HG03457 (cell line): ENCODE data around the gene IL1RAP.

ENCODE experiments used
- ATAC-seq: cut with Tn5 transposase; IDR thresholded peaks from one replicate; pipeline ENCODE4 v1.9.1; 2021; ENCODE audit warnings: moderate number of reproducible peaks; ENCODE audit not compliant: unreplicated experiment

Gene IL1RAP

GRCh38 chr3:190607021-190607420 lies 93.1 kb downstream of the IL1RAP start:
- ATAC-seq = no peak

- ATAC-seq = no peak
Observed at GRCh38 chr3:190608850-190609589, 95.1 kb downstream of the IL1RAP start.

GRCh38 chr3:190614226-190615059 lies 100.6 kb downstream of the IL1RAP start:
- ATAC-seq = no peak

GRCh38 chr3:190615060-190615384 lies 101.1 kb downstream of the IL1RAP start:
- ATAC-seq = no peak

- no peak for ATAC-seq
Observed at GRCh38 chr3:190615607-190616006, 101.7 kb downstream of the IL1RAP start.

GRCh38 chr3:190616637-190617036 lies 102.8 kb downstream of the IL1RAP start:
- no peak for ATAC-seq

- peak; percentile 59 for ATAC-seq
Observed at GRCh38 chr3:190617185-190617584, 103.3 kb downstream of the IL1RAP start.

- no peak for ATAC-seq
Observed at GRCh38 chr3:190618330-190619030, 104.6 kb downstream of the IL1RAP start.

- ATAC-seq = no peak
Observed at GRCh38 chr3:190619353-190619752, 105.5 kb downstream of the IL1RAP start.

GRCh38 chr3:190619761-190620160 lies 105.9 kb downstream of the IL1RAP start:
- ATAC-seq = no peak

GRCh38 chr3:190620886-190621608 lies 107.2 kb downstream of the IL1RAP start:
- no peak for ATAC-seq

- no peak for ATAC-seq
Observed at GRCh38 chr3:190621927-190622326, 108.0 kb downstream of the IL1RAP start.

GRCh38 chr3:190624282-190624681 lies 110.4 kb downstream of the IL1RAP start:
- no peak for ATAC-seq

GRCh38 chr3:190626951-190627620 lies 113.2 kb downstream of the IL1RAP start:
- ATAC-seq = no peak

- no peak for ATAC-seq
Observed at GRCh38 chr3:190629088-190629487, 115.2 kb downstream of the IL1RAP start.

- no peak for ATAC-seq
Observed at GRCh38 chr3:190631295-190631694, 117.4 kb downstream of the IL1RAP start.

- ATAC-seq = no peak
Observed at GRCh38 chr3:190641564-190641963, 127.7 kb downstream of the IL1RAP start.

GRCh38 chr3:190642016-190642415 lies 128.1 kb downstream of the IL1RAP start:
- no peak for ATAC-seq

- no peak for ATAC-seq
Observed at GRCh38 chr3:190644035-190644434, 130.2 kb downstream of the IL1RAP start.

GRCh38 chr3:190644766-190645165 lies 130.9 kb downstream of the IL1RAP start:
- no peak for ATAC-seq
